H54 (cell line): Measurements from ENCODE around the gene ITGA2B.

Experiments used
- DNase-seq: peaks from one replicate; pipeline ENCODE4 v3.0.0; 2011; ENCODE audit warnings: low spot score, mixed read lengths; ENCODE audit not compliant: insufficient read length
- FAIRE-seq: peaks from 3 replicates; lab custom pipeline; 2011; peaks lifted over from hg19 to GRCh38; lab: Jason Lieb, UNC
- POLR2A ChIP-seq: IDR thresholded peaks from 2 replicates; pipeline ENCODE4 v1.6.1; 2011; ENCODE audit warnings: low read depth, mild to moderate bottlenecking, low read length

Gene ITGA2B

DNA sequence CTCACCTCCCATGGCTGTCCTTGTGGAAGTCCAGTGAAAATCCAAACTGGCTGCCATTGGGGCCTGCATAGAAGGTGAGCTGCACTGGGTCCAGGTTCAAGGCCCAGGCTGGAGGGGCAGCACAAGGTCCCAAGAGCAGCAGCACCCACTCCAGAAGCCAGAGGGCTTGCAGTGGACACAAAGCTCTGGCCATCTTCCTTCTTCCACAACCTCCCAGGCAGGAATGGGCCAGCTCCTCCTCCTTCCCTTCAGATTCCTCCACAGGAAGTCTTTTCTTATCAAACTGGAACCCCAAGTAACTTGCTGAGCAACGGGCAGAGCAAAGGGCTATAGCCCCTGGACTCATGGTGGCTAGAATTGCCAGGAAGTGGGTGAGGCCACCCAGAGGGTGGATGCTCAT, at the start of gene ITGA2B:
Gene ITGA2B, minus strand, starts transcription at position 369 of the 400 bp plus-strand sequence. Its CDS starts 176 bp downstream, at position 193.
- no peak for DNase-seq
- FAIRE-seq = no peak

GRCh38 chr17:44439168-44439567, 49.7 kb upstream of the ITGA2B start:
- no peak for FAIRE-seq
- no peak for TF ChIP-seq POLR2A
- DNase-seq = no peak

More for the DNA sequence above, at the start of gene ITGA2B:
- no peak for TF ChIP-seq POLR2A

- DNase-seq (no peak), FAIRE-seq (peak; percentile 33)
- no peak for TF ChIP-seq POLR2A
These were observed 49.2 kb upstream of the ITGA2B start for GRCh38 chr17:44438636-44439035.

GRCh38 chr17:44436336-44436735, 46.9 kb upstream of the ITGA2B start:
- no peak for FAIRE-seq
- TF ChIP-seq POLR2A = no peak

GRCh38 chr17:44432254-44433157, 43.1 kb upstream of the ITGA2B start:
- DNase-seq (no peak), FAIRE-seq (no peak)
- TF ChIP-seq POLR2A = no peak

More at GRCh38 chr17:44436336-44436735, 46.9 kb upstream of the ITGA2B start:
- DNase-seq = no peak

GRCh38 chr17:44424828-44425461, 35.5 kb upstream of the ITGA2B start:
- no peak for TF ChIP-seq POLR2A
- FAIRE-seq (no peak), DNase-seq (no peak)

- peak; percentile 74 for FAIRE-seq
These were observed 28.1 kb upstream of the ITGA2B start for GRCh38 chr17:44417553-44417952.

DNA sequence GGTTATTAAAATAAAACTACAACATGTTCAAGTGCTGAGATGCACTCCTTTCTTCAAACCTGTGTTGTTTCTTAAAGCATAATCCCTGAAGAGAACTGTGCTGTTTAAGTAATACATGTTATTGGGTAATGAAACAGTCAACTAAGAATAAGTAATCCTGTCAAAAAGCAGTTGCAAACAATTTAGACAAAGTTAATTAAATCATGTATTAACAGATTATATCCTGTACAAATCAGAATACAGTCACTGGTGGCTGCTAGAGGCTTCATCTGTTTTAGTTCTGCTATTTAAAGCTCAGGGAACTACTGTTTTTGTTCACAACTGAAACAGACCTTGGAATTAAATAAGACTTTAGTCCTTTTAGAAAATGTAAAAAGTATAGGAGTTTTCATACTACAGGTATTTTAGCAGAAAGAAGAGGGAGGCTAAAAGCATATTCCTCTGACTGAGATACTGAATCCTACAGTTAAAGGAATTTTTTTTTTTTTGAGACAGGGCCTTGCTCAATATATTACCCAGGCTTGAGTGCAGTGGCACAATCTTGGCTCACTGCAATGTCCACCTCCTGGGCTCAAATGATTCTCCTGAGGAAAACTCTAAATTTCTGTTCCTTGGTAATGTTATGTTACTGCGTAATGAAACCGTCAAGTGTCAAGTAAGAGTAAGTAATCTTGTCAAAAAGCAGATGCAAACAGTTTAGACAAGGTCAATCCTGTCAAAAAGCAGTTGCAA, 27.3 kb upstream of the ITGA2B start:
- DNase-seq (no peak), FAIRE-seq (no peak)
- TF ChIP-seq POLR2A = no peak

More at GRCh38 chr17:44417553-44417952, 28.1 kb upstream of the ITGA2B start:
- DNase-seq = peak; percentile 19
- no peak for TF ChIP-seq POLR2A

DNA sequence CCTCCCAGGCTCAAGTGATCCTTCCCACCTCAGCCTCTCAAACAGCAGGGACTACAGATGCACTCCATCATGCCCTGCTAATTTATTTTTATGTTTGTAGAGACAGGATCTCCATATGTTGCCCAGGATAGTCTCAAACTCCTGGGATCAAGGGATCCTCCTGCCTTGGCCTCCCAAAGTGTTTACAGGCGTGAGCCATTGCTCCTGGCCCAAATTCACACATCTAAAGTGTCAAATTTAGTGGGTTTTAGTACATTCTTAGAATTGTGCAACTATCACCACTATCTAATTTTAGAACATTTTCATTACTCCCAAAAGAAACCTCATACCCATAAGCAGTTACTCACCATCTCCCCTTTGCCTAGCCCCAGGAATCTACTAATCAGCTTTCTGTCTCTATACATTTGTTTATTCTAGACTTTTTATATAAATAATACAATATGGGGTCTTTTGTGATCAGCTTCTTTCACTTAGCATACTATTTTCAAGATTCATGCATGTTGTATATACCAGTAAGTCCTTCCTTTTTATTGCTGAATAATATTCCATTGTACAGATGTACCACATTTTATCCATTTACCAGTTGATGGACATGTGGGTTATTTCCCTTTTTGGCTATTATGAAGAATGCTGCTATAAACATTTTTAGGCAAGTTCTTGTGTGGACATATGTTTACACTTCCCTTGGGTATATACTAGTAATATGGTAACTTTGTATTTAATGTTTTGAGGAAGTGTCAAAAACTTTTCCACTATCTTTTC, 25.1 kb upstream of the ITGA2B start:
- no peak for TF ChIP-seq POLR2A
- DNase-seq (no peak), FAIRE-seq (no peak)

- DNase-seq = no peak
- no peak for FAIRE-seq
- no peak for TF ChIP-seq POLR2A
These were observed 20.0 kb upstream of the ITGA2B start for GRCh38 chr17:44409309-44410028.

DNA sequence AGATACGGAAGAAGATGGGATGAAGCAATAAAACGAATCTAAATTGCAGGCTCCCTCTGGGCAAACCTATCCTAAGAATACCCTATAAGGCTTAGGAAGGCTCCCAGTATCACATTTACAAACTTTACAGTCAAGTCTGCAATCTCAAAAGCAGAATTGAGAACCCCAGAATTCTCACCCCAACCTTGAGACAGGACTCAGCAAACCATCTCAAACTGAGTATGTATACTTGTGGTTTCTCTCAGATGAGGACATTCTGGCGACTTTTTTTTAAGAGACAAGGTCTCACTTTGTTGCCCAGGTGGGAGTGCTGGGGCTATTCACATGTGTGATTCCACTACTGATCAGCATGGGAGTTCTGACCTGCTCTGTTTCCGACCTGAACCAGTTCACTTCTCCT, 19.3 kb upstream of the ITGA2B start:
- DNase-seq = no peak
- no peak for FAIRE-seq
- TF ChIP-seq POLR2A = no peak

- FAIRE-seq = no peak
- TF ChIP-seq POLR2A = no peak
- no peak for DNase-seq
These were observed 13.2 kb upstream of the ITGA2B start for GRCh38 chr17:44402564-44403172.

GRCh38 chr17:44400226-44400847, 10.9 kb upstream of the ITGA2B start:
- no peak for DNase-seq
- no peak for TF ChIP-seq POLR2A
- FAIRE-seq = no peak
